DOHH2 (cell line): ENCODE results near the gene ARL6IP4.

Experiments used
- EZH2phosphoT487 ChIP-seq: fragments of 200-600 bp; sonication (generic); IDR thresholded peaks from 2 replicates; pipeline ENCODE4 v1.6.1; 2017; ENCODE audit warnings: borderline replicate concordance, mild to moderate bottlenecking, antibody characterized with exemption, low read length, moderate library complexity, mixed read lengths
- TF ChIP-seq, protein P1 (sequence below): fragments of 200-600 bp; sonication (generic); IDR thresholded peaks from one replicate; pipeline ENCODE4 v1.5.1; 2014; ENCODE audit warnings: antibody characterized with exemption, mild to moderate bottlenecking, low read depth, low read length; ENCODE audit not compliant: poor library complexity, severe bottlenecking

DNA sequence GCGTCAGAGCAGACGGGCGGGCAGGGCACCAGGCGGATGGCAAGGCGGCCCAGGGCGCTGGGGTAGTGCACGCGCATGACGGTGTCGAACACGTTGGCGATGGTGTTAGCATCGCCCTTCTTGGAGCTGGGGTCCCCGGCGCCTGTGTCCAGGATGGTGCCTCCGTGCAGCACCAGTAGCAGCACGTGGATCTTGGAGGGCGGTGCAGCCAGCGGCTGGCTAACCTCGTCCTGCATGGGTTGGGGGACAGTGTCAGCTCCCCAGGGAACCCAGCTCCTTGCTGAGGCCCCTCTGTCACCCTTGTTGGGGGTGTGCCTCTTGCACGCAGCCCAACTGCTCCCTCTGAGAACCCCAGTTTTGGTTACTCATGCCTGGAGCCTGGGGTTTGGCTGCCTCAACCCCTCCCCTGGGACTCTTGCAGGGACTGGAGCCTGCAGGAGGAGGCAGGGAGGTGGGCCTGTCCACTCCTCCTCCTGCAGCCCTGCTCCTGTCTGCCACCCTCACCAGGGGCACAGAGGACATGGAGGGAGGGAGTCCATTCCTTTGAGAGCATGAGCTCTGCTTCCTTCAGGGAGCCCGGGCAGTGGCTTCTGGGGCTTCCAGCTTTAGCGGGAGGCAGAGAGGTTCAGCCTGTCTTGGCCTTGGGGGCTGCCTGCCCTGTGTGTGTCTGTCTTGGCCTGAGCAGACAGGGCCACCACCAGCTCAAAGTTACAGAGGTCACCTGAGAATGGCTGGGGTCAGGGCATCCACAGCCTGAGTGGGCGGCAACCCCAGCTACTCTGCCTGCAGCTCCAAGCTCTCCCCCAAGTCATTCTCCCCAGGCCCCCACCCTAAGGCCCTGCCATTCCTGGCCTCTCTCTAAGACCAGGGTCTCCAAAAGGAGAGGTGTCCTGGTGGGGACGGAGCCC is 17.1 kb downstream of the ARL6IP4 start:
- no peak for TF ChIP-seq EZH2phosphoT487
- TF ChIP-seq, protein P1, sequence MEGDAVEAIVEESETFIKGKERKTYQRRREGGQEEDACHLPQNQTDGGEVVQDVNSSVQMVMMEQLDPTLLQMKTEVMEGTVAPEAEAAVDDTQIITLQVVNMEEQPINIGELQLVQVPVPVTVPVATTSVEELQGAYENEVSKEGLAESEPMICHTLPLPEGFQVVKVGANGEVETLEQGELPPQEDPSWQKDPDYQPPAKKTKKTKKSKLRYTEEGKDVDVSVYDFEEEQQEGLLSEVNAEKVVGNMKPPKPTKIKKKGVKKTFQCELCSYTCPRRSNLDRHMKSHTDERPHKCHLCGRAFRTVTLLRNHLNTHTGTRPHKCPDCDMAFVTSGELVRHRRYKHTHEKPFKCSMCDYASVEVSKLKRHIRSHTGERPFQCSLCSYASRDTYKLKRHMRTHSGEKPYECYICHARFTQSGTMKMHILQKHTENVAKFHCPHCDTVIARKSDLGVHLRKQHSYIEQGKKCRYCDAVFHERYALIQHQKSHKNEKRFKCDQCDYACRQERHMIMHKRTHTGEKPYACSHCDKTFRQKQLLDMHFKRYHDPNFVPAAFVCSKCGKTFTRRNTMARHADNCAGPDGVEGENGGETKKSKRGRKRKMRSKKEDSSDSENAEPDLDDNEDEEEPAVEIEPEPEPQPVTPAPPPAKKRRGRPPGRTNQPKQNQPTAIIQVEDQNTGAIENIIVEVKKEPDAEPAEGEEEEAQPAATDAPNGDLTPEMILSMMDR = no peak
